GM12892 (cell line): ENCODE data around the gene THSD8.

ENCODE experiments used
- POLR2A ChIP-seq: IDR thresholded peaks from 2 replicates; pipeline ENCODE4 v1.6.1; 2011; ENCODE audit warnings: low read depth, low read length, control low read depth
- POLR2AphosphoS5 ChIP-seq: IDR thresholded peaks from 2 replicates; pipeline ENCODE4 v1.6.1; 2011; ENCODE audit warnings: low read depth, low read length, control low read depth

DNA sequence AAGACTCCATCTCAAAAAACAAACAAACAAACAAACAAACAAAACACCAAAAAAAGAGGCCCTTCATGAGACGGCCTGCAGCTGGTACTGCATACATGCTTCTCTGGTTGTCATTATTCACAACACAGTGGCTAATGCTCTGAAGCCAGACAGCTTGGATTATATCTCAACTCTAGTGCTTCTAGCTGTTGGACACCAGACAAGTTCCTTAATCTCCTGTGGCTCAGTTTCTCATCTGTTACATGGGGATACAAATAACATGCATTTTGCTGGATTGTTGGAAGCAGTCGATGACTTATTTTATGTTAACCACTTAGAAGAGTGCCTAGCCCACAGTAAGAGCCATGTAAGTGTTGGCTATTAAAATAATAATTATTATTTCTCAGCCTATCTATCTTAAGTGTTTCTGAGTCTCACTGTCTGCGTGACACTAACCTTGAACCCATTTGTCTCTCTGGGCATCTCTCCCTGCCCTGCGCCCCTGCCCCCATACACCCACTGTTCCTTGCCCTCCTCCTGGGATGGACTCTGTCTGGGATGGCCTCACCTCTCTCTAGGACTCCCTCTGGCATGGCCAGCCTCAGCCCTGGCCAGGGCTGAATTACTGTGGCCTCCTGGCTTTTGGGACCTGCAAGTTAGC, 13.7 kb upstream of the THSD8 start:
- TF ChIP-seq POLR2AphosphoS5 = no peak
- TF ChIP-seq POLR2A = no peak
